H9 (cell line): ENCODE results near the gene GLCCI1. TPM values are rescaled to one million over a fixed set of nuclear protein-coding genes. Genes with fewer than 3 reads are reported as not detected.

Source experiments
- DNase-seq: peaks from one replicate; pipeline ENCODE4 v3.0.0-alpha.2; 2017
- H2AFZ ChIP-seq: one replicate; pipeline ENCODE4 v1.6.1; 2013; ENCODE audit warnings: mild to moderate bottlenecking, low read length, control low read depth, moderate library complexity
- H2AK5ac ChIP-seq: 2 replicates; pipeline ENCODE4 v1.6.1; 2013; ENCODE audit warnings: low read length, control low read depth, mixed read lengths; ENCODE audit not compliant: insufficient read length
- H2BK120ac ChIP-seq: one replicate; pipeline ENCODE4 v1.6.1; 2013; ENCODE audit warnings: low read depth, mild to moderate bottlenecking, low read length, control low read depth, inconsistent platforms; ENCODE audit not compliant: poor library complexity, severe bottlenecking
- H2BK12ac ChIP-seq: 2 replicates; pipeline ENCODE4 v1.6.1; 2013; ENCODE audit warnings: low read length, control low read depth, mixed read lengths, low read depth; ENCODE audit not compliant: insufficient read length
- H2BK15ac ChIP-seq: 2 replicates; pipeline ENCODE4 v1.6.1; 2013; ENCODE audit warnings: low read depth, low read length, control low read depth
- H2BK20ac ChIP-seq: one replicate; pipeline ENCODE4 v1.6.1; 2013; ENCODE audit warnings: low read depth, mild to moderate bottlenecking, low read length, control low read depth, inconsistent platforms; ENCODE audit not compliant: poor library complexity, severe bottlenecking
- H2BK5ac ChIP-seq: 2 replicates; pipeline ENCODE4 v1.6.1; 2013; ENCODE audit warnings: low read length, control low read depth, mixed read lengths; ENCODE audit not compliant: insufficient read length
- H3K14ac ChIP-seq: 2 replicates; pipeline ENCODE4 v1.6.1; 2013; ENCODE audit warnings: low read length, control low read depth; ENCODE audit not compliant: insufficient read depth
- H3K18ac ChIP-seq: 2 replicates; pipeline ENCODE4 v1.6.1; 2013; ENCODE audit warnings: low read depth, mild to moderate bottlenecking, mixed read lengths, low read length, control low read depth; ENCODE audit not compliant: insufficient read length
- H3K23ac ChIP-seq: 2 replicates; pipeline ENCODE4 v1.6.1; 2013; ENCODE audit warnings: low read length, control low read depth, mixed read lengths, low read depth; ENCODE audit not compliant: insufficient read length
- H3K23me2 ChIP-seq: 2 replicates; pipeline ENCODE4 v1.6.1; 2013; ENCODE audit warnings: low read depth, mild to moderate bottlenecking, mixed read lengths, low read length, control low read depth; ENCODE audit not compliant: insufficient read length, poor library complexity, severe bottlenecking
- H3K27ac ChIP-seq: 2 replicates; pipeline ENCODE4 v1.5.1; 2013; ENCODE audit warnings: low read length, control low read depth, mixed read lengths, low read depth; ENCODE audit not compliant: insufficient read length
- H3K27me3 ChIP-seq: 2 replicates; pipeline ENCODE4 v1.6.1; 2013; ENCODE audit warnings: low read length, control low read depth, inconsistent platforms; ENCODE audit not compliant: insufficient read depth
- H3K4ac ChIP-seq: 2 replicates; pipeline ENCODE4 v1.6.1; 2013; ENCODE audit warnings: low read depth, mild to moderate bottlenecking, control low read depth, inconsistent platforms, low read length, moderate library complexity
- H3K4me1 ChIP-seq: 2 replicates; pipeline ENCODE4 v1.6.1; 2013; ENCODE audit warnings: low read length, control low read depth, inconsistent platforms; ENCODE audit not compliant: insufficient read depth
- H3K4me2 ChIP-seq: 2 replicates; pipeline ENCODE4 v1.6.1; 2013; ENCODE audit warnings: low read length, control low read depth, mixed read lengths; ENCODE audit not compliant: insufficient read length, insufficient read depth
- H3K56ac ChIP-seq: 2 replicates; pipeline ENCODE4 v1.6.1; 2013; ENCODE audit warnings: low read depth, mild to moderate bottlenecking, mixed read lengths, low read length, control low read depth; ENCODE audit not compliant: insufficient read length
- H3K79me1 ChIP-seq: 2 replicates; pipeline ENCODE4 v1.6.1; 2013; ENCODE audit warnings: low read depth, mild to moderate bottlenecking, moderate library complexity, low read length, control low read depth, inconsistent platforms; ENCODE audit not compliant: insufficient read depth, poor library complexity, severe bottlenecking
- H3K79me2 ChIP-seq: 2 replicates; pipeline ENCODE4 v1.6.1; 2013; ENCODE audit warnings: low read length, control low read depth, inconsistent platforms; ENCODE audit not compliant: insufficient read depth
- H3K9ac ChIP-seq: 2 replicates; pipeline ENCODE4 v1.6.1; 2013; ENCODE audit warnings: low read length, control low read depth, mixed read lengths; ENCODE audit not compliant: insufficient read length; ENCODE audit errors: extremely low read depth
- H3K9me3 ChIP-seq: one replicate; pipeline ENCODE4 v1.6.1; 2013; ENCODE audit warnings: low read depth, low read length, inconsistent platforms; ENCODE audit not compliant: control insufficient read depth
- H3T11ph ChIP-seq: one replicate; pipeline ENCODE4 v1.6.1; 2013; ENCODE audit warnings: mild to moderate bottlenecking, low read length, control low read depth, inconsistent platforms
- H4K20me1 ChIP-seq: one replicate; pipeline ENCODE4 v1.6.1; 2013; ENCODE audit not compliant: control insufficient read depth, insufficient read length, insufficient read depth
- H4K5ac ChIP-seq: 2 replicates; pipeline ENCODE4 v1.6.1; 2013; ENCODE audit warnings: low read depth, mild to moderate bottlenecking, mixed read lengths, low read length, control low read depth; ENCODE audit not compliant: insufficient read length
- H4K8ac ChIP-seq: replicated peaks from 2 replicates; pipeline ENCODE4 v1.6.1; 2013; ENCODE audit warnings: low read length, control low read depth, mixed read lengths, low read depth; ENCODE audit not compliant: insufficient read length
- H4K91ac ChIP-seq: 2 replicates; pipeline ENCODE4 v1.6.1; 2013; ENCODE audit warnings: low read depth, mild to moderate bottlenecking, moderate library complexity, mixed read lengths, low read length, control low read depth; ENCODE audit not compliant: insufficient read length
- H3K27ac Mint-ChIP-seq, 3 experiments: 2 replicates in 2 of 3; 3 replicates in 1 of 3; pipeline ENCODE4 v1.8.0; 2020 to 2021; ENCODE audit warnings: mixed read lengths in 3 of 3, mild to moderate bottlenecking in 1 of 3, moderate library complexity in 1 of 3
- H3K27me3 Mint-ChIP-seq: 2 replicates; pipeline ENCODE4 v1.8.0; 2021; ENCODE audit warnings: low read depth, mild to moderate bottlenecking, moderate library complexity, mixed read lengths
- H3K36me3 Mint-ChIP-seq, 3 experiments: 2 replicates in 2 of 3; 3 replicates in 1 of 3; pipeline ENCODE4 v1.8.0; 2020 to 2021; ENCODE audit warnings: low read depth in 3 of 3, mixed read lengths in 3 of 3; ENCODE audit not compliant: insufficient read depth in 1 of 3
- H3K4me1 Mint-ChIP-seq, 2 experiments: 2 replicates each; pipeline ENCODE4 v1.8.0; 2020; ENCODE audit warnings: mixed read lengths in 2 of 2
- H3K4me3 Mint-ChIP-seq, 2 experiments: 2 replicates in 1 of 2; 3 replicates in 1 of 2; pipeline ENCODE4 v1.8.0; 2020 to 2021; ENCODE audit warnings: mild to moderate bottlenecking in 2 of 2, mixed read lengths in 2 of 2, moderate library complexity in 1 of 2
- H3K9me3 Mint-ChIP-seq, 2 experiments: 2 replicates in 1 of 2; 3 replicates in 1 of 2; pipeline ENCODE4 v1.8.0; 2020; ENCODE audit warnings: mild to moderate bottlenecking in 2 of 2, mixed read lengths in 2 of 2, moderate library complexity in 1 of 2
- CTCF ChIP-seq: fragments of 200-600 bp; sonication (generic); conservative IDR thresholded peaks from 3 replicates; pipeline ENCODE4 v1.8.0; 2021; ENCODE audit warnings: antibody characterized with exemption, mild to moderate bottlenecking
- WGBS: extraction: QIAGEN DNeasy Blood & Tissue Kit; methylation state at CpG from one replicate; pipeline ENCODE4 v1.1.7; 2013; ENCODE audit warnings: missing lambda C conversion rate, low lambda C conversion rate, mixed read lengths; ENCODE audit not compliant: insufficient read length; ENCODE audit errors: extremely low coverage; 5-methylcytosine and 5-hydroxymethylcytosine counted together
- total RNA-seq: library from RNA; stranded (reverse); gene quantifications from 2 replicates; pipeline ENCODE4 v1.2.1, GENCODE V29; 2021

GLCCI1 gene
- total RNA-seq, 1 experiment from 2014 or later = 19.1 TPM

GRCh38 chr7:8117195-8117594 is 148.6 kb downstream of the GLCCI1 start:
- H3K27ac ChIP-seq = no peak overlapping the region
- no peak for DNase-seq
- H3K4ac ChIP-seq = no peak overlapping the region
- H4K91ac ChIP-seq = no peak overlapping the region
- H3K79me2 ChIP-seq = no peaks in the 10 kb centered on the region
- WGBS = no CpG with 5 or more reads among the region's 2 CpGs
- no peak overlapping the region for H3K4me2 ChIP-seq
- H3K27me3 ChIP-seq = no peaks in the 10 kb centered on the region
- H2AK5ac ChIP-seq = no peak overlapping the region
- H3K14ac ChIP-seq = no peak overlapping the region
- no peak overlapping the region for H4K5ac ChIP-seq
- H3K79me1 ChIP-seq = no peaks in the 10 kb centered on the region
- no peaks in the 10 kb centered on the region for H3K9me3 ChIP-seq
- H3K4me1 Mint-ChIP-seq = peaks cover 17 to 18% of the 10 kb centered on the region in 2 experiments
- no peaks in the 10 kb centered on the region for H4K20me1 ChIP-seq
- peaks cover 0 to 11% of the 10 kb centered on the region in 2 experiments; a peak in 3 of 5 replicates for H3K9me3 Mint-ChIP-seq
- H2BK12ac ChIP-seq = no peak overlapping the region
- H2BK5ac ChIP-seq = no peak overlapping the region
- H2BK20ac ChIP-seq = no peak overlapping the region
- H3K18ac ChIP-seq = no peak overlapping the region
- no peak overlapping the region for H2BK15ac ChIP-seq
- H3K56ac ChIP-seq = no peak overlapping the region
- no peak overlapping the region for H3K23ac ChIP-seq
- H3K4me1 ChIP-seq = peaks cover 8% of the 10 kb centered on the region
- TF ChIP-seq CTCF = no peak
- no peak overlapping the region for H3K9ac ChIP-seq
- H2AFZ ChIP-seq = no peak overlapping the region
- no peak overlapping the region for H2BK120ac ChIP-seq
- no peak overlapping the region for H3K4me3 Mint-ChIP-seq
- H3T11ph ChIP-seq = no peak overlapping the region
- no peaks in the 10 kb centered on the region for H3K23me2 ChIP-seq
- H3K27ac Mint-ChIP-seq = no peak overlapping the region
- H3K36me3 Mint-ChIP-seq = peaks cover 8 to 15% (median 12%) of the 10 kb centered on the region in 3 experiments
- no peak overlapping the region for H4K8ac ChIP-seq
- H3K27me3 Mint-ChIP-seq = no peaks in the 10 kb centered on the region
